Measurements from ENCODE around the gene SLC48A1.

DNA sequence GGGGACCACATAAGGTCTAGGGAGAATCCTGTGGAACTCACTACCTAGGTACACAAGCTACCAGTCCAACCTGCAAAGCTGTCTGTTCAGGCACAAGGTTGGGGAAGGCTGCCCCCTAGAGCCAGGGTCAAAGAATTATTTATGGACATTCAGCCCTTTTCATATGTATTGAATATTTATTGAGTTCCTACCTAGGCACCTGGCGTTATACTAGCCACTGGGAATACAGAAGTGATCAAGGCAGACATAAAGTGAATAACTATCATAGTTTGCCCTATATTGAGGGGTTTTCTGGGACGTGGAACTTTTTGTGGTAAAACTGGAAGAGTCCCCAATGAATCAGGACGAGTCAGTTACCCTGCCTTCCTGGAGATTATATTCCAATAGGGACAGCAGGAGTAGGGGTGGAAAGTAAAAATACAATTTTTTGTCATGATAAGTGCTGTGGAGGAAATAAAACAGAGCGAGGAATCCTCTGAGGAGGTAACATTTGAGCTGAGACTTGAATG lies 5.8 kb upstream of the SLC48A1 start:
- TF ChIP-seq, protein P1, sequence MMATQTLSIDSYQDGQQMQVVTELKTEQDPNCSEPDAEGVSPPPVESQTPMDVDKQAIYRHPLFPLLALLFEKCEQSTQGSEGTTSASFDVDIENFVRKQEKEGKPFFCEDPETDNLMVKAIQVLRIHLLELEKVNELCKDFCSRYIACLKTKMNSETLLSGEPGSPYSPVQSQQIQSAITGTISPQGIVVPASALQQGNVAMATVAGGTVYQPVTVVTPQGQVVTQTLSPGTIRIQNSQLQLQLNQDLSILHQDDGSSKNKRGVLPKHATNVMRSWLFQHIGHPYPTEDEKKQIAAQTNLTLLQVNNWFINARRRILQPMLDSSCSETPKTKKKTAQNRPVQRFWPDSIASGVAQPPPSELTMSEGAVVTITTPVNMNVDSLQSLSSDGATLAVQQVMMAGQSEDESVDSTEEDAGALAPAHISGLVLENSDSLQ (IDR thresholded peaks at IDR 0.05) = no peak
- TF ChIP-seq BHLHE40 (IDR thresholded peaks at IDR 0.05; ENCODE audit: borderline replicate concordance) (no peak), FOXA1 (IDR thresholded peaks at IDR 0.05) (no peak), SP1 (IDR thresholded peaks at IDR 0.05) (no peak), SUZ12 (IDR thresholded peaks at IDR 0.05) (no peak), TARDBP (IDR thresholded peaks at IDR 0.05) (no peak), FOXK2 (IDR thresholded peaks at IDR 0.05) (no peak), HDGF (IDR thresholded peaks at IDR 0.05; ENCODE audit: borderline replicate concordance) (no peak), CTBP1 (IDR thresholded peaks at IDR 0.05; ENCODE audit: borderline replicate concordance) (no peak), LEF1 (IDR thresholded peaks at IDR 0.05; ENCODE audit: borderline replicate concordance) (no peak)

Measured in HEK293T (cell line).